K562 (cell line): ENCODE measurements around the gene CERS4. TPM values are rescaled to one million over a fixed set of nuclear protein-coding genes. Genes with fewer than 3 reads are reported as not detected.

Experiments used
- ATAC-seq: fragments of 200-7000 bp; cut with Tn5 transposase; 3 replicates; pipeline ENCODE4 v1.9.1; 2020; ENCODE audit warnings: moderate library complexity
- BruUV-seq: library from RNA; stranded (reverse); fragments of 400-500 nt; replicated peaks from 2 replicates; lab custom pipeline; 2021; lab: Mats Ljungman, UMichigan
- CTCF ChIA-PET: fragments of 300-600 bp; formaldehyde crosslinking; extraction: SDS; loops from one replicate; lab custom pipeline; 2021; ENCODE audit warnings: low intra/inter-chr PET ratio; lab: Yijun Ruan, JAX
- POLR2A ChIA-PET: fragments of 300-600, 350-650 bp; sonication (Branson Sonifier 250); formaldehyde crosslinking; extraction: SDS; loops from one replicate; lab custom pipeline; 2021; ENCODE audit warnings: antibody characterized with exemption, inconsistent platforms; lab: Yijun Ruan, JAX
- DNase-seq, 4 experiments: peaks; one replicate each; pipeline versions ENCODE4 v3.0.0 to v3.0.0-alpha.2; 2011 to 2018; ENCODE audit warnings: low spot score in 3 of 4, mixed read lengths in 3 of 4; ENCODE audit errors: extremely low read depth in 1 of 4
- FAIRE-seq: peaks from 2 replicates; lab custom pipeline; 2011; peaks lifted over from hg19 to GRCh38; lab: Jason Lieb, UNC
- H2AFZ ChIP-seq: 2 replicates; pipeline ENCODE4 v1.6.0; 2011; ENCODE audit warnings: low read depth, low read length, control low read depth, inconsistent platforms
- H3K27ac ChIP-seq: fragments of 200-600 bp; 3 replicates; pipeline ENCODE4 v1.8.0; 2011; ENCODE audit warnings: low read depth, mild to moderate bottlenecking, control low read depth, inconsistent platforms, low read length, moderate library complexity, mixed read lengths; ENCODE audit errors: extremely low read depth
- H3K27me3 ChIP-seq, 2 experiments: fragments of 300-600 bp in 1 of 2; 2 replicates in 1 of 2; 3 replicates in 1 of 2; pipeline versions ENCODE4 v1.6.0 to v1.8.0; 2011; ENCODE audit warnings: inconsistent platforms in 2 of 2, low read length in 2 of 2, mild to moderate bottlenecking in 1 of 2, mixed read lengths in 1 of 2, moderate library complexity in 1 of 2; ENCODE audit not compliant: control insufficient read depth in 2 of 2, insufficient read depth in 2 of 2
- H3K36me3 ChIP-seq: fragments of 300-600 bp; 3 replicates; pipeline ENCODE4 v1.8.0; 2011; ENCODE audit warnings: mild to moderate bottlenecking, low read length, inconsistent platforms; ENCODE audit not compliant: control insufficient read depth, insufficient read depth
- H3K4me1 ChIP-seq, 2 experiments: fragments of 200-600 bp in 1 of 2; replicated peaks in 1 of 2; 2 replicates in 1 of 2; 3 replicates in 1 of 2; pipeline versions ENCODE4 v1.5.1 to v1.8.0; 2011; ENCODE audit warnings: inconsistent platforms in 2 of 2, low read length in 2 of 2, mild to moderate bottlenecking in 1 of 2, mixed read lengths in 1 of 2, moderate library complexity in 1 of 2; ENCODE audit not compliant: control insufficient read depth in 2 of 2, insufficient read depth in 2 of 2
- H3K4me2 ChIP-seq: 2 replicates; pipeline ENCODE4 v1.6.1; 2011; ENCODE audit warnings: low read length, control low read depth, inconsistent platforms, mixed read lengths; ENCODE audit not compliant: insufficient read depth
- H3K4me3 ChIP-seq: fragments of 200-600 bp; sonication (generic), shearing (Covaris generic); 2 replicates; pipeline ENCODE4 v1.5.1; 2016; ENCODE audit warnings: control low read depth, inconsistent platforms
- H3K79me2 ChIP-seq: fragments of 200-600 bp; 3 replicates; pipeline ENCODE4 v1.8.0; 2011; ENCODE audit warnings: low read length, inconsistent platforms; ENCODE audit not compliant: control insufficient read depth, insufficient read depth
- H3K9ac ChIP-seq, 2 experiments: 2 replicates each; pipeline versions ENCODE4 v1.6.0 to v1.6.1; 2011; ENCODE audit warnings: low read depth in 2 of 2, low read length in 2 of 2, control low read depth in 1 of 2, inconsistent platforms in 1 of 2, mild to moderate bottlenecking in 1 of 2, mixed read lengths in 1 of 2; ENCODE audit not compliant: insufficient read depth in 1 of 2
- H3K9me1 ChIP-seq: one replicate; pipeline ENCODE4 v1.6.0; 2011; ENCODE audit warnings: inconsistent platforms, mild to moderate bottlenecking, low read length, moderate library complexity; ENCODE audit not compliant: control insufficient read depth, insufficient read depth
- H3K9me3 ChIP-seq: replicated peaks from 2 replicates; pipeline ENCODE4 v1.5.1; 2011; ENCODE audit warnings: low read depth, low read length, inconsistent platforms; ENCODE audit not compliant: control insufficient read depth, insufficient read depth
- H4K20me1 ChIP-seq: replicated peaks from 2 replicates; pipeline ENCODE4 v1.6.1; 2011; ENCODE audit warnings: low read length, inconsistent platforms, mixed read lengths; ENCODE audit not compliant: control insufficient read depth, insufficient read depth
- PTBP1 ChIP-seq: fragments of 200-400 bp; formaldehyde crosslinking; IDR thresholded peaks from 2 replicates; pipeline ENCODE4 v1.6.1; 2017; ENCODE audit warnings: low read depth, low read length
- RBM25 ChIP-seq: fragments of 200-400 bp; formaldehyde crosslinking; IDR thresholded peaks from 2 replicates; pipeline ENCODE4 v1.6.1; 2018; ENCODE audit warnings: low read length, low read depth, moderate library complexity; ENCODE audit not compliant: severe bottlenecking
- ZNF318 ChIP-seq, 2 experiments: fragments of 450-650 bp; IDR thresholded peaks; 2 replicates each; pipeline ENCODE4 v1.6.1; 2016; ENCODE audit warnings: mild to moderate bottlenecking in 2 of 2, borderline replicate concordance in 1 of 2, low read depth in 1 of 2, moderate library complexity in 1 of 2
- WGBS: fragments of 100-300 bp; shearing (Covaris generic); methylation state at CpG from one replicate; pipeline ENCODE4 v1.1.6; 2016; ENCODE audit warnings: low coverage, mixed read lengths; ENCODE audit not compliant: insufficient coverage; ENCODE audit errors: missing lambda C conversion rate; 5-methylcytosine and 5-hydroxymethylcytosine counted together
- in situ Hi-C: fragments of 300-500 bp; cut with MboI; formaldehyde crosslinking; loops from 4 replicates; pipeline ENCODE4 v1.15.0; 2018; ENCODE audit warnings: inconsistent platforms, mixed read lengths
- intact Hi-C: fragments of 100-400 bp; cut with micrococcal nuclease; formaldehyde crosslinking; loops from 2 replicates; pipeline ENCODE4 v1.14.2; 2022
- polyA plus RNA-seq, 8 experiments: library from polyadenylated mRNA; depleted of rRNA in 4 of 8; stranded (reverse) in 5 of 8; unstranded in 3 of 8; fragments of >200 nt; fragmentation: Nextera tagmentation in 2 of 8; fragmentation: Illumina TruSeq in 1 of 8; extraction: Ambion mirVana in 2 of 8; extraction: Trizol in 1 of 8; gene quantifications; 2 replicates each; pipeline versions ENCODE4 v1.2.1 to v1.2.3, GENCODE V29; 2011 to 2014; ENCODE audit warnings: inconsistent platforms in 1 of 8, missing spikeins in 1 of 8
- total RNA-seq, 7 experiments: library from RNA; depleted of rRNA in 6 of 7; stranded (reverse); fragments of >200 nt in 6 of 7; fragmentation: Illumina TruSeq in 2 of 7; extraction: Trizol in 2 of 7; gene quantifications; 2 replicates each; pipeline versions ENCODE4 v1.2.1 to v1.2.3, GENCODE V29; 2011 to 2021; ENCODE audit warnings: low replicate concordance in 1 of 7
- TF ChIP-seq, protein P1 (sequence below), 2 experiments: IDR thresholded peaks; 2 replicates each; pipeline ENCODE4 v1.6.1; 2011; ENCODE audit warnings: borderline replicate concordance in 1 of 2, control low read depth in 1 of 2, low read depth in 1 of 2, low read length in 1 of 2, mild to moderate bottlenecking in 1 of 2, mixed read lengths in 1 of 2, moderate library complexity in 1 of 2; ENCODE audit not compliant: insufficient read depth in 1 of 2, insufficient read length in 1 of 2, poor library complexity in 1 of 2, severe bottlenecking in 1 of 2; ENCODE audit errors: extremely low read depth in 1 of 2

Gene CERS4
- total and polyA plus RNA-seq, 9 of the 15 experiments (the other 6 are each of a cell fraction or from before 2014, with no cell fraction given), result 0.14 to 4.4 (median 2.9) TPM; not detected in 1

DNA sequence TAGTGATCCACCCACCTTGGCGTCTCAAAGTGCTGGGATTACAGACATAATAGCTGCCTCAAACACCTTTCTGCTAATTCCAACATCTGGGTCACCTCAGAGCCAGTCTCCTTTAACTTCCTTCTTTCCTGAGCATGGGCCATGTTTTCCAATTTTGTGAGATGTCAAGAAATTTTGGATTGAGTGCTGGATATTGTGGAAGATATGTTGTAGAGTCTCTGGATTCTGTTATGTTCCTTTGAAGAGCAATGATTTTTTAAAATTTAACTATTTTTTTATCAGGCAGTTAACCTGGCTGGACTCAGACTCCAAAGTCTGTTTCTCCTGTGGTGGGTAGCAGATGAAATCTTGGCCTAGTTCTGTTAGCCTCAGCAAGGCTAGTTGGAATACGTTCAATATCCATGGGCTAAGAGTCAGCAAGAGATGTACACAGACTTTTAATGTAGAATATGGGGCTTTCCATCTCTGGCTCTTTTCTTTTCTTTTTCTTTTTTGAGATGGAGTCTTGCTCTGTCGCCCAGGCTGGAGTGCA lies 22.0 kb downstream of the CERS4 start:
- no peak overlapping the region for H3K4me2 ChIP-seq
- H4K20me1 ChIP-seq, result no peaks in the 10 kb centered on the region
- ATAC-seq, result no peak
- POLR2A ChIA-PET, result interaction anchor here (0.6 kb wide), 2 partner anchors 20 to 379 kb away, joined by 3 to 5 read pairs; no protein-coding TSS in a partner anchor
- H3K4me1 ChIP-seq, result no peaks in the 10 kb centered on the region; a peak in 1 of 5 replicates
- no peak overlapping the region for H2AFZ ChIP-seq
- H3K36me3 ChIP-seq, result no peaks in the 10 kb centered on the region
- FAIRE-seq, result no peak
- intact Hi-C loops (no loop called here), in situ Hi-C loops (no loop called here)
- DNase-seq, result no peak
- no peak overlapping the region for H3K4me3 ChIP-seq
- no peak overlapping the region for H3K27ac ChIP-seq
- 7% methylated on average over 3 of the region's 3 CpGs for WGBS
- no peaks in the 10 kb centered on the region for H3K79me2 ChIP-seq
- peaks cover 0 to 7% of the 10 kb centered on the region in 2 experiments; a peak in 2 of 5 replicates for H3K27me3 ChIP-seq
- H3K9me3 ChIP-seq, result peaks cover 3% of the 10 kb centered on the region; the same call in 1 of the 2 replicates
- H3K9me1 ChIP-seq, result no peaks in the 10 kb centered on the region
- no peak overlapping the region for H3K9ac ChIP-seq
- CTCF ChIA-PET, result no interaction called here
- no TSS peak for BruUV-seq
- TF ChIP-seq ZNF318 (IDR thresholded peaks at IDR 0.05; ENCODE audit: borderline replicate concordance in 1 of 2, low read depth in 1 of 2), result no peak
- TF ChIP-seq, protein P1, sequence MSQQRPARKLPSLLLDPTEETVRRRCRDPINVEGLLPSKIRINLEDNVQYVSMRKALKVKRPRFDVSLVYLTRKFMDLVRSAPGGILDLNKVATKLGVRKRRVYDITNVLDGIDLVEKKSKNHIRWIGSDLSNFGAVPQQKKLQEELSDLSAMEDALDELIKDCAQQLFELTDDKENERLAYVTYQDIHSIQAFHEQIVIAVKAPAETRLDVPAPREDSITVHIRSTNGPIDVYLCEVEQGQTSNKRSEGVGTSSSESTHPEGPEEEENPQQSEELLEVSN (IDR thresholded peaks at IDR 0.05; ENCODE audit: borderline replicate concordance in 1 of 2, extremely low read depth in 1 of 2, insufficient read depth in 1 of 2, insufficient read length in 1 of 2, low read depth in 1 of 2, low read length in 1 of 2, poor library complexity in 1 of 2, severe bottlenecking in 1 of 2), result no peak
- TF ChIP-seq PTBP1, result no peak
- TF ChIP-seq RBM25, result peak; percentile 56
- TF ChIP-seq, all 486 proteins: peak for 1
